ENCODE data around the gene RNF186. TPM values are rescaled to one million over a fixed set of nuclear protein-coding genes. Genes with fewer than 3 reads are reported as not detected.
"Not testable (repeated sequence)": the region's sequence is repeated elsewhere in the genome, so short reads cannot be mapped to it uniquely, and the experiment has no call there.

Gene RNF186
- polyA plus RNA-seq, 1 experiment: not detected

DNA sequence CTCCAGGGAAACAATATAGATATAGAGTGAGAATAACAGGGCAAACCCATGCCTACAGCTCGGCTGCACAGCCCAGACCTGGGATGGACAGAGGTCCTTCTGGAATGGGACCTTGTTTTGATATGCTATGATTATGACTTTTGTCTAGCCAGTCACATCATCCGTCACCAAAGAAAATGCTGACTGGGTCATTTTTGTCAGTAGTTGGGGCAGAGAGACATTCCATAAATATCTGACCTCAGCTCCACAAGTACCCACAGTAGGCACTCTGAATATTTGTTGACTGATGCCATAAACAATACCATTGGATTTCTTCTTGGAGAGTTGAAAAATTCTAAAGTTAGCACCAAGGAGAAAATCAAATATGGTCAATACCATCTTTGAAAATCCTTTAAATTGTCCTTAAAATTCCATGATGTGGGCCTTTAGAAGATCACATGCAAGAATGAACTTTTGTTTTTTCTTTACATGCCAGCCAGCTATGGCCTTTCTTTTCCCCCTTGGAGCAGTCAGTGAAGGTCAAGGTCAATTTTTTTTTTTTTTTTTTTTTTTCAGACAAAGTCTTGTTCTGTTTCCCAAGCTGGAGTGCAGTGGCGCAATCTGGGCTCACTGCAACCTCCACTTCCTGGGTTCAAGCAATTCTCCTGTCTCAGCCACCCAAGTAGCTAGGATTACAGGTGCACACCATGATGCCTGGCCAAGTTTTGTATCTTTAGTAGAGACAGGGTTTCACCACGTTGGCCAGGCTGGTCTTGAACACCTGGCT, 22.7 kb downstream of the RNF186 start:
- CTCF ChIA-PET: interaction anchor here (1.1 to 1.6 kb wide), 3 partner anchors 27 to 77 kb away, joined by 3 read pairs; no protein-coding TSS in a partner anchor
- no peak for DNase-seq (ENCODE audit: low read depth)
- POLR2A ChIA-PET: no interaction called here
- no peak overlapping the region for H3K4me3 ChIP-seq (ENCODE audit: low read depth, low read length)
- H3K27me3 ChIP-seq (ENCODE audit: control insufficient read depth, insufficient read depth, low read length): no peaks in the 10 kb centered on the region
- TF ChIP-seq, protein P1, sequence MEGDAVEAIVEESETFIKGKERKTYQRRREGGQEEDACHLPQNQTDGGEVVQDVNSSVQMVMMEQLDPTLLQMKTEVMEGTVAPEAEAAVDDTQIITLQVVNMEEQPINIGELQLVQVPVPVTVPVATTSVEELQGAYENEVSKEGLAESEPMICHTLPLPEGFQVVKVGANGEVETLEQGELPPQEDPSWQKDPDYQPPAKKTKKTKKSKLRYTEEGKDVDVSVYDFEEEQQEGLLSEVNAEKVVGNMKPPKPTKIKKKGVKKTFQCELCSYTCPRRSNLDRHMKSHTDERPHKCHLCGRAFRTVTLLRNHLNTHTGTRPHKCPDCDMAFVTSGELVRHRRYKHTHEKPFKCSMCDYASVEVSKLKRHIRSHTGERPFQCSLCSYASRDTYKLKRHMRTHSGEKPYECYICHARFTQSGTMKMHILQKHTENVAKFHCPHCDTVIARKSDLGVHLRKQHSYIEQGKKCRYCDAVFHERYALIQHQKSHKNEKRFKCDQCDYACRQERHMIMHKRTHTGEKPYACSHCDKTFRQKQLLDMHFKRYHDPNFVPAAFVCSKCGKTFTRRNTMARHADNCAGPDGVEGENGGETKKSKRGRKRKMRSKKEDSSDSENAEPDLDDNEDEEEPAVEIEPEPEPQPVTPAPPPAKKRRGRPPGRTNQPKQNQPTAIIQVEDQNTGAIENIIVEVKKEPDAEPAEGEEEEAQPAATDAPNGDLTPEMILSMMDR (IDR thresholded peaks at IDR 0.05; ENCODE audit: insufficient read depth, low read depth, low read length): no peak
- H3K36me3 ChIP-seq (ENCODE audit: control insufficient read depth, insufficient read depth, low read length): peaks cover 3% of the 10 kb centered on the region; the same call in 1 of the 2 replicates

DNA sequence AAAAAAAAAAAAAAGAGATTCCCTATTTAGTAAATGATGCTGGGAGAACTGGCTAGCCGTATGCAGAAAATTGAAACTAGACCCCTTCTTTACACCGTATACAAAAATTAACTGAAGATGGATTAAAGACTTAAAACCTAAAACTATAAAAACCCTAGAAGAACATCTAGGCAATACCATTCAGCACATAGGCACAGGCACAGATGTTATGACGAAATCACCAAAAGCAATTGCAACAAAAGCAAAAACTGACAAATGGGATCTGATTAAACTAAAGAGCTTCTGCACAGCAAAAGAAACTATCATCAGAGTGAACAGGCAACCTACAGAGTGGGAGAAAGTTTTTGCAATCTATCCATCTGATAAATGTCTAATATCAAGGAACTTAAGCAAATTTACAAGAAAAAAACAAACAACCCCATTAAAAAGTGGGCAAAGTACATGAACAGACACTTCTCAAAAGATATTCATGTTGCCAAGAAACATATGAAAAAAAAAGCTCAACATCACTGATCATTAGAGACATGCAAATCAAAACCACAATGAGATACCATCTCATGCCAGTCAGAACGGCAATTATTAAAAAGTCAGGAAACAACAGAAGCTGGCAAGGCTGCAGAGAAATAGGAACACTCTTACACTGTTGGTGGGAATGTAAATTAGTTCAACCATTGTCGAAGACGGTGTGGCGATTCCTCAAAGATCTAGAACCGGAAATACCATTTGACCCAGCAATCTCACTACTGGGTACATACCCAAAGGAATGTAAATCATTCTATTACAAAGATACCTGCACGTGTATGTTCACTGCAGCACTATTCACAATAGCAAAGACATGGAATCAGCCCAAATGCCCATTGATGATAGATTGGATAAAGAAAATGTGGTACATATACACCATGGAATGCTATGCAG, 24.8 kb downstream of the RNF186 start:
- CTCF ChIA-PET: interaction anchor here (1.0 to 3.1 kb wide), 5 partner anchors 8 to 75 kb away, joined by 3 to 9 read pairs (median 3); no protein-coding TSS in a partner anchor

GRCh38 chr1:19786988-19787423, 28.1 kb downstream of the RNF186 start:
- TF ChIP-seq, protein P1 (IDR thresholded peaks at IDR 0.05; ENCODE audit: insufficient read depth, low read depth, low read length): no peak
- H3K4me3 ChIP-seq (ENCODE audit: low read depth, low read length): no peak overlapping the region
- peaks cover 7% of the 10 kb centered on the region for H3K36me3 ChIP-seq (ENCODE audit: control insufficient read depth, insufficient read depth, low read length)
- DNase-seq (ENCODE audit: low read depth): no peak
- ChIA-PET CTCF (interaction anchor here (0.8 to 1.3 kb wide), 3 partner anchors 15 to 136 kb away, joined by 3 read pairs; no protein-coding TSS in a partner anchor), POLR2A (no interaction called here)
- H3K27me3 ChIP-seq (ENCODE audit: control insufficient read depth, insufficient read depth, low read length): no peaks in the 10 kb centered on the region

More for the DNA sequence above, 24.8 kb downstream of the RNF186 start:
- POLR2A ChIA-PET; H3K27me3 ChIP-seq (ENCODE audit: control insufficient read depth, insufficient read depth, low read length); H3K36me3 ChIP-seq (ENCODE audit: control insufficient read depth, insufficient read depth, low read length); DNase-seq (ENCODE audit: low read depth); H3K4me3 ChIP-seq (ENCODE audit: low read depth, low read length): not testable (repeated sequence)

- ChIA-PET CTCF (no interaction called here), POLR2A (no interaction called here)
- no peak for DNase-seq (ENCODE audit: low read depth)
- H3K4me3 ChIP-seq (ENCODE audit: low read depth, low read length): no peak overlapping the region
- TF ChIP-seq, protein P1 (IDR thresholded peaks at IDR 0.05; ENCODE audit: insufficient read depth, low read depth, low read length): no peak
- no peaks in the 10 kb centered on the region for H3K27me3 ChIP-seq (ENCODE audit: control insufficient read depth, insufficient read depth, low read length)
- H3K36me3 ChIP-seq (ENCODE audit: control insufficient read depth, insufficient read depth, low read length): peaks cover 7% of the 10 kb centered on the region
Observed at GRCh38 chr1:19785660-19786059, 29.4 kb downstream of the RNF186 start.

DNA sequence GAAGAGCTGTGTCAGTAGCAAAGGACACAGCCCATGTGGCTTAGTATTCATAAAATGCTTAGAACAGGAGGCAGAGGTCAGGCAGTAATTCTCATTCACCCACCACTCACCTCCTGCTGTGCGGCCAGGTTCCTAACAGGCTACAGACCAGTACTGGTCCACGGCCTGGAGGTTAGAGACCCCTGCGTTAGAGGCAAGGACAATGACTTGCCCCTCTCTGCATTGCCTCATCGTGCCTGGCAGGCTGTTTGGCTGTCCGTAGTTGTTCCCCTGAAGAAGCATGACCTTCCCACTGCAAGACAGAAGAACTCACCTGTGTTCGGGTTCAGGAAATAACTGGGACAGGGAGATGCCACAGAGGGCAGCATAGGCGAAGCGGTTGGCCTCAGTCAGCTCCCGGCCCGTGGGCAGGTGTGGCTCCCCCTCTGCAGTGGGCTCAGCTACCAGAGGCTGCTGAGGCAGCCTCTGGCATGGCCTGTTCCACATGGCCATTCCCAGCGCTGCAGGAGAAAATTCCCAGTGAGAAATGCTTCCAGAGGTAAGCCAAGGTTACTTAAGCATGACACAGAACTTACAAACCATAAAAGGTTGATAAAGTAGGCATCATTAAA, 34.7 kb downstream of the RNF186 start:
- DNase-seq (ENCODE audit: low read depth): no peak
- Histone ChIP-seq H3K27me3 (ENCODE audit: control insufficient read depth, insufficient read depth, low read length) (no peaks in the 10 kb centered on the region), H3K36me3 (ENCODE audit: control insufficient read depth, insufficient read depth, low read length) (peaks cover 8% of the 10 kb centered on the region), H3K4me3 (ENCODE audit: low read depth, low read length) (no peak overlapping the region)
- TF ChIP-seq, protein P1 (IDR thresholded peaks at IDR 0.05; ENCODE audit: insufficient read depth, low read depth, low read length): no peak
- ChIA-PET CTCF (interaction anchor here (1.1 kb wide), 1 partner anchor 18 kb away, joined by 3 read pairs; no protein-coding TSS in a partner anchor), POLR2A (no interaction called here)

Data from BJ (cell line).